SK-N-SH treated with all-trans-retinoic acid at 6 μM for 48 hours (cell line): ENCODE results near the gene AP1G2.

Source experiments
- ATAC-seq: fragments of 200-7000 bp; cut with Tn5 transposase; 3 replicates; pipeline ENCODE4 v1.9.1; 2020; ENCODE audit warnings: mild to moderate bottlenecking, moderate library complexity
- BACH2 ChIP-seq: fragments of 250-450 bp; sonication (Bioruptor Pico); IDR thresholded peaks from 2 replicates; pipeline ENCODE4 v1.9.0; 2021; ENCODE audit warnings: mild to moderate bottlenecking, borderline replicate concordance
- CREB5 ChIP-seq: fragments of 250-450 bp; sonication (Bioruptor Pico); IDR thresholded peaks from 2 replicates; pipeline ENCODE4 v1.5.1; 2020; ENCODE audit warnings: low read depth, mild to moderate bottlenecking, moderate library complexity
- CSDC2 ChIP-seq: fragments of 250-450 bp; sonication (Bioruptor Pico); IDR thresholded peaks from 2 replicates; pipeline ENCODE4 v1.5.0; 2020; ENCODE audit warnings: mild to moderate bottlenecking, moderate library complexity
- CSRNP3 ChIP-seq: fragments of 250-450 bp; sonication (Bioruptor Pico); IDR thresholded peaks from 2 replicates; pipeline ENCODE4 v1.5.1; 2021; ENCODE audit warnings: mild to moderate bottlenecking, moderate library complexity
- ESRRG ChIP-seq: fragments of 250-450 bp; sonication (Bioruptor Pico); IDR thresholded peaks from 2 replicates; pipeline ENCODE4 v1.6.1; 2021; ENCODE audit warnings: mild to moderate bottlenecking
- ISL1 ChIP-seq: fragments of 250-450 bp; sonication (Bioruptor Pico); IDR thresholded peaks from 2 replicates; pipeline ENCODE4 v2.1.2; 2022; ENCODE audit warnings: mild to moderate bottlenecking, moderate library complexity
- OSR1 ChIP-seq: fragments of 250-450 bp; sonication (Bioruptor Pico); IDR thresholded peaks from 2 replicates; pipeline ENCODE4 v1.8.0; 2022; ENCODE audit warnings: moderate library complexity, mild to moderate bottlenecking, inconsistent platforms
- PPARA ChIP-seq: fragments of 250-450 bp; sonication (Bioruptor Pico); IDR thresholded peaks from 2 replicates; pipeline ENCODE4 v1.5.0; 2020; ENCODE audit warnings: mild to moderate bottlenecking, borderline replicate concordance
- RARB ChIP-seq: fragments of 250-450 bp; sonication (Bioruptor Pico); IDR thresholded peaks from 2 replicates; pipeline ENCODE4 v1.8.0; 2021; ENCODE audit warnings: mild to moderate bottlenecking, moderate library complexity
- SNAI2 ChIP-seq: fragments of 250-450 bp; sonication (Bioruptor Pico); IDR thresholded peaks from 2 replicates; pipeline ENCODE4 v1.5.0; 2020; ENCODE audit warnings: mild to moderate bottlenecking, moderate library complexity
- TCF4 ChIP-seq: fragments of 250-450 bp; sonication (Bioruptor Pico); IDR thresholded peaks from 2 replicates; pipeline ENCODE4 v1.8.0; 2021; ENCODE audit warnings: mild to moderate bottlenecking, moderate library complexity, borderline replicate concordance
- ZFP3 ChIP-seq: fragments of 250-450 bp; sonication (Bioruptor Pico); IDR thresholded peaks from 2 replicates; pipeline ENCODE4 v1.5.0; 2020; ENCODE audit warnings: mild to moderate bottlenecking, moderate library complexity
- ZFP30 ChIP-seq: fragments of 450-650 bp; formaldehyde crosslinking; IDR thresholded peaks from 2 replicates; pipeline ENCODE4 v1.5.0; 2022; ENCODE audit warnings: mild to moderate bottlenecking, moderate library complexity
- ZNF70 ChIP-seq: fragments of 450-650 bp; formaldehyde crosslinking; IDR thresholded peaks from 2 replicates; pipeline ENCODE4 v1.5.0; 2020; ENCODE audit warnings: mild to moderate bottlenecking, moderate library complexity
- ZNF8 ChIP-seq: fragments of 450-650 bp; formaldehyde crosslinking; IDR thresholded peaks from 2 replicates; pipeline ENCODE4 v1.5.0; 2020; ENCODE audit warnings: mild to moderate bottlenecking, moderate library complexity
- TF ChIP-seq, protein P1 (sequence below): fragments of 250-450 bp; sonication (Bioruptor Pico); IDR thresholded peaks from 2 replicates; pipeline ENCODE4 v1.8.0; 2021; ENCODE audit warnings: low read depth, mild to moderate bottlenecking, moderate library complexity, borderline replicate concordance
- TF ChIP-seq, protein P2 (sequence below): fragments of 250-450 bp; sonication (Bioruptor Pico); IDR thresholded peaks from 2 replicates; pipeline ENCODE4 v1.8.0; 2020; ENCODE audit warnings: mild to moderate bottlenecking, moderate library complexity, borderline replicate concordance
- TF ChIP-seq, protein P3 (sequence below): fragments of 250-450 bp; sonication (Bioruptor Pico); IDR thresholded peaks from 2 replicates; pipeline ENCODE4 v1.5.0; 2020; ENCODE audit warnings: mild to moderate bottlenecking, moderate library complexity

Gene AP1G2

GRCh38 chr14:23569443-23570151 is 2.0 kb upstream of the AP1G2 start:
- no peak for TF ChIP-seq ZFP30
- TF ChIP-seq SNAI2, result no peak
- TF ChIP-seq, protein P1, sequence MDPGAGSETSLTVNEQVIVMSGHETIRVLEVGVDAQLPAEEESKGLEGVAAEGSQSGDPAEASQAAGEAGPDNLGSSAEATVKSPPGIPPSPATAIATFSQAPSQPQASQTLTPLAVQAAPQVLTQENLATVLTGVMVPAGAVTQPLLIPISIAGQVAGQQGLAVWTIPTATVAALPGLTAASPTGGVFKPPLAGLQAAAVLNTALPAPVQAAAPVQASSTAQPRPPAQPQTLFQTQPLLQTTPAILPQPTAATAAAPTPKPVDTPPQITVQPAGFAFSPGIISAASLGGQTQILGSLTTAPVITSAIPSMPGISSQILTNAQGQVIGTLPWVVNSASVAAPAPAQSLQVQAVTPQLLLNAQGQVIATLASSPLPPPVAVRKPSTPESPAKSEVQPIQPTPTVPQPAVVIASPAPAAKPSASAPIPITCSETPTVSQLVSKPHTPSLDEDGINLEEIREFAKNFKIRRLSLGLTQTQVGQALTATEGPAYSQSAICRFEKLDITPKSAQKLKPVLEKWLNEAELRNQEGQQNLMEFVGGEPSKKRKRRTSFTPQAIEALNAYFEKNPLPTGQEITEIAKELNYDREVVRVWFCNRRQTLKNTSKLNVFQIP (CRISPR knock-in tag), result no peak
- TF ChIP-seq, protein P2, sequence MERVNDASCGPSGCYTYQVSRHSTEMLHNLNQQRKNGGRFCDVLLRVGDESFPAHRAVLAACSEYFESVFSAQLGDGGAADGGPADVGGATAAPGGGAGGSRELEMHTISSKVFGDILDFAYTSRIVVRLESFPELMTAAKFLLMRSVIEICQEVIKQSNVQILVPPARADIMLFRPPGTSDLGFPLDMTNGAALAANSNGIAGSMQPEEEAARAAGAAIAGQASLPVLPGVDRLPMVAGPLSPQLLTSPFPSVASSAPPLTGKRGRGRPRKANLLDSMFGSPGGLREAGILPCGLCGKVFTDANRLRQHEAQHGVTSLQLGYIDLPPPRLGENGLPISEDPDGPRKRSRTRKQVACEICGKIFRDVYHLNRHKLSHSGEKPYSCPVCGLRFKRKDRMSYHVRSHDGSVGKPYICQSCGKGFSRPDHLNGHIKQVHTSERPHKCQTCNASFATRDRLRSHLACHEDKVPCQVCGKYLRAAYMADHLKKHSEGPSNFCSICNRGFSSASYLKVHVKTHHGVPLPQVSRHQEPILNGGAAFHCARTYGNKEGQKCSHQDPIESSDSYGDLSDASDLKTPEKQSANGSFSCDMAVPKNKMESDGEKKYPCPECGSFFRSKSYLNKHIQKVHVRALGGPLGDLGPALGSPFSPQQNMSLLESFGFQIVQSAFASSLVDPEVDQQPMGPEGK (CRISPR knock-in tag), result no peak
- TF ChIP-seq TCF4 (CRISPR knock-in tag), result no peak
- TF ChIP-seq, protein P3, sequence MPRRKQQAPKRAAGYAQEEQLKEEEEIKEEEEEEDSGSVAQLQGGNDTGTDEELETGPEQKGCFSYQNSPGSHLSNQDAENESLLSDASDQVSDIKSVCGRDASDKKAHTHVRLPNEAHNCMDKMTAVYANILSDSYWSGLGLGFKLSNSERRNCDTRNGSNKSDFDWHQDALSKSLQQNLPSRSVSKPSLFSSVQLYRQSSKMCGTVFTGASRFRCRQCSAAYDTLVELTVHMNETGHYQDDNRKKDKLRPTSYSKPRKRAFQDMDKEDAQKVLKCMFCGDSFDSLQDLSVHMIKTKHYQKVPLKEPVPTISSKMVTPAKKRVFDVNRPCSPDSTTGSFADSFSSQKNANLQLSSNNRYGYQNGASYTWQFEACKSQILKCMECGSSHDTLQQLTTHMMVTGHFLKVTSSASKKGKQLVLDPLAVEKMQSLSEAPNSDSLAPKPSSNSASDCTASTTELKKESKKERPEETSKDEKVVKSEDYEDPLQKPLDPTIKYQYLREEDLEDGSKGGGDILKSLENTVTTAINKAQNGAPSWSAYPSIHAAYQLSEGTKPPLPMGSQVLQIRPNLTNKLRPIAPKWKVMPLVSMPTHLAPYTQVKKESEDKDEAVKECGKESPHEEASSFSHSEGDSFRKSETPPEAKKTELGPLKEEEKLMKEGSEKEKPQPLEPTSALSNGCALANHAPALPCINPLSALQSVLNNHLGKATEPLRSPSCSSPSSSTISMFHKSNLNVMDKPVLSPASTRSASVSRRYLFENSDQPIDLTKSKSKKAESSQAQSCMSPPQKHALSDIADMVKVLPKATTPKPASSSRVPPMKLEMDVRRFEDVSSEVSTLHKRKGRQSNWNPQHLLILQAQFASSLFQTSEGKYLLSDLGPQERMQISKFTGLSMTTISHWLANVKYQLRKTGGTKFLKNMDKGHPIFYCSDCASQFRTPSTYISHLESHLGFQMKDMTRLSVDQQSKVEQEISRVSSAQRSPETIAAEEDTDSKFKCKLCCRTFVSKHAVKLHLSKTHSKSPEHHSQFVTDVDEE (CRISPR knock-in tag), result no peak
- TF ChIP-seq CREB5 (CRISPR knock-in tag), result no peak
- TF ChIP-seq ZNF8 (CRISPR knock-in tag), result no peak
- TF ChIP-seq ESRRG (CRISPR knock-in tag), result no peak
- TF ChIP-seq ZFP3, result no peak
- TF ChIP-seq BACH2 (CRISPR knock-in tag), result no peak
- ATAC-seq, result peak; percentile 25

DNA sequence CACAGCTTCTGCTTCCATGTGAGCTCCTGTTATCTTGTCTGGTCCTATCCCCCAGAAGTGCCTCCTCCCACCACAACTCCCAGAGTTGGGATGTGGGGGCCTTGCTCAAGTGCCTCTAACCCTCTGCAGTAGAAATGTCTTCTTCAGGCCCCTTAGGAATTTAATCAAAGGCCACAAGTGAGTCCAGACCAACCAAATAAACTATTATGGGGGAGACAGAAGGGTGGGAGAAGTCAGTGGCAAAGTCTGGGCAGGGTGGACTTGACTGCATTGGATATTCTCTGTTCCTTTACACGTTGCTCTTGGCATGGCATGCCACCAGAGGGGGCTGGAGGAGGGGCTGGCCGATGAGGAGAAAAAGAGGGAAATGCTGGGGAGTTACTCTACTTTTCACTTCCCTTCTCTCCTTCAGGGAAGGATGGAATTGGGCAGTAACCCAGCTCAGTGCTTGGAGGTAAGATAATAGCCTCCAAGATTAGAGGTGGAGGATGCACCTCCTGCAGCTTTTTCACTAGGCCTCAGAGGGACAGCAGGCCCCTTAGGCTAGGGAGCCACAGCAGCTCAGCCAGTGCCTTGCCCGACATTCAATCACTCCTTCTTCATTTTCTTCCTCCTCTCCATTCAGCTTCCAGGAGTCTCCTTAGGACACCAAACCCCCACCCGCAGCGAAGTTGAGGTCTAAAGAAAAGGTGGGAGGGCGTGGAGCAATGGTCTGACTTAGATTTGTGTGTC is 1.2 kb upstream of the AP1G2 start:
- TF ChIP-seq ESRRG (CRISPR knock-in tag) (no peak), RARB (CRISPR knock-in tag) (no peak), ZFP3 (no peak), CREB5 (CRISPR knock-in tag) (no peak), SNAI2 (no peak), BACH2 (CRISPR knock-in tag) (no peak), ZFP30 (no peak), OSR1 (CRISPR knock-in tag) (no peak), PPARA (CRISPR knock-in tag) (no peak), ZNF8 (CRISPR knock-in tag) (no peak), ISL1 (no peak), CSDC2 (CRISPR knock-in tag) (no peak), ZNF70 (CRISPR knock-in tag) (no peak), CSRNP3 (no peak)
- TF ChIP-seq, protein P1 (CRISPR knock-in tag), result no peak
- TF ChIP-seq, protein P2 (CRISPR knock-in tag), result no peak
- peak; percentile 34 for ATAC-seq
